NCI-H460 (cell line): ENCODE results near the gene CEACAM4. TPM values are rescaled to one million over a fixed set of nuclear protein-coding genes. Genes with fewer than 3 reads are reported as not detected.
"Not testable (repeated sequence)": the region's sequence is repeated elsewhere in the genome, so short reads cannot be mapped to it uniquely, and the experiment has no call there.

Experiments
- DNase-seq: peaks from one replicate; pipeline ENCODE4 v3.0.0-alpha.2; 2016; ENCODE audit warnings: low read depth; ENCODE audit errors: extremely low read depth
- small RNA-seq, 2 experiments: library from RNA; depleted of rRNA; stranded (forward); fragments of <200 nt; gene quantifications; one replicate each; pipeline ENCODE3, GENCODE V24; 2014
- total RNA-seq: library from RNA; depleted of rRNA; stranded (reverse); fragments of >200 nt; shearing (Covaris generic); gene quantifications from 2 replicates; pipeline ENCODE4 v1.2.3, GENCODE V29; 2014; rRNA removed

The CEACAM4 gene
- total RNA-seq, 1 experiment from 2014 or later = not detected

- DNase-seq = no peak
These were observed 39.6 kb downstream of the CEACAM4 start for GRCh38 chr19:41587101-41587837.

DNA sequence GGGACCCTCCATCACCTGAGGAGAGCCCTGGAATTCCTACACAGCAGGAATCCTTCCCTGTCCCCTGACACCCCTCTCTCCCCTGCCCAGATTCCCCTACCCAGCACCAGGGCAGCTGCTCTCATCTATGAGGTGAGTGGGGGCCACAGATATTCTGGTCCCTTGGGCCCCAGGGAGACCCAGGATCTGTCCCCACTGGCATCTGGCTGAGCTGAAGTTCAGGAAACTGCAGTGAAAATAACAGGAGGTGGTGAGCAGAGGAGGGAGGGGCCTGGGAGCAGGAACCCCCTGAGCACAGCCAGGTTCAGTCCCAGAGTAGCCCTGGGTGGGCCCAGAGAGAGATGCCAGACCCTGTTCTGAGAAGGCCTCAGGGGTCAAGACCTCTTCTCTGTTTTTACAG is 40.8 kb downstream of the CEACAM4 start:
- no peak for DNase-seq

DNA sequence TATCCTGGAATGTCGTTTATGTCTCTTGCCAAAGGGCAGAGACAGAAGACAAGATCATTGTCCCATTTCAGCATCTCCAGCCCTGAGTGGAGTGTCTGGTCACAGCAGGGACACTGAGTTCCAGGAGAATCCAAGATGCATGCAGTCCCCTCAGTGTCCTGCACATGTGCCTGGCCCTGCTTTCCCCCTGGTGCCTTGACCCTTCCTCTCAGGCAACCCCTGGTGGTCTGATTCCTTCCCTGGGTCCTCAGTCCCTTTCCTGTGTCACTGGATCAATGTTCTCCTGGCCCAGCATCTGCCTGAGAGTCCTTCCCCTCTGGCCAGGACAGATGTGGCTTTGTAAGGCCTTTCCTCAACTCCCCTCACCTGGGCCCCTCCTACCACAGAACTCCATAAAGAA is 41.9 kb downstream of the CEACAM4 start:
- DNase-seq = no peak

DNA sequence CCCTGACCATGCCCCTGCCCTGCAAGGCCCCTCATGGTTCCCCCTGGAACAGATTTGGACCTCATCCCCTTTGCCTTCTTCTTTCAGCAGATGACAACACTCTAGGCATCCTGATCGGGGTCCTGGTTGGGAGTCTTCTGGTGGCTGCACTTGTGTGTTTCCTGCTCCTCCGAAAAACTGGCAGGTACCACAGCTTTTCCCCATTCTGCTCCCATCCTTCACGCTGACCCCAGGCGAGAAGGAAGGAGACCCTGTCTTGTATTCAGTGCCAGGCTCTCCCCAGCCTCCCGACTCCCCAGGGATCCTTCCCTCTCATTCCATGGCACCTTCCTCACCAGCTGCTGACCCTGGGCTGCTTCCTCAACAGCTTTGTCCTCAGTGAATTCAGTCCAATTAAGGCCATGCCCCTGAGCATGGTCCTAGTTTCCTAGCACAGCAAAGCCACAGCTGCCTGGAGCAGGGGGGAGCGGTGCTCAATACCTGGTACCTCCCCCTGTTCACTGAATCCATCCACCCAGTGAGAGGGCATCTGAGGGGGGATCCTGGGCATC is 42.5 kb downstream of the CEACAM4 start:
- no peak for DNase-seq

GRCh38 chr19:41582577-41583182 is 44.2 kb downstream of the CEACAM4 start:
- DNase-seq = not testable (repeated sequence)

- not testable (repeated sequence) for DNase-seq
These were observed 45.8 kb downstream of the CEACAM4 start for GRCh38 chr19:41581068-41581467.

DNA sequence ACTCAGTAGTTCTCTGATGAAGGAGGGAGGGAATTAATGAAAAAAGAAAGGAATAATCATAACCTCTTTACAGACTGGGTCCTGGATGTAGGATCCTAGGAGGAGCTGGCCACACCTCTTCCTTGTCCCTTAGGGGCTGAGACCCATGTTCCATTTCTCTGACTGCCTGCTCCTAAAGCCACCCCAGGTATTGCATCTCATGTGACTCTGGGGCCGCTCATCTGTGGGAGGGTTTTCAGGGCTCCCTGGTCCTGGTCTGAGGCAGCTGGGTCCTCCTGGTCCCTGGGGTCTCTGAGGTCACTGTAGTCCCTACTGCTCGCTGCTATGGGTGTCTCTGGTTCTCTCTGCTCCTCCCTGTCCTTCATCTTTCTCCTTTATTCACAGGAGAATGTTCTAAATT is 48.0 kb downstream of the CEACAM4 start:
- no peak for DNase-seq

DNA sequence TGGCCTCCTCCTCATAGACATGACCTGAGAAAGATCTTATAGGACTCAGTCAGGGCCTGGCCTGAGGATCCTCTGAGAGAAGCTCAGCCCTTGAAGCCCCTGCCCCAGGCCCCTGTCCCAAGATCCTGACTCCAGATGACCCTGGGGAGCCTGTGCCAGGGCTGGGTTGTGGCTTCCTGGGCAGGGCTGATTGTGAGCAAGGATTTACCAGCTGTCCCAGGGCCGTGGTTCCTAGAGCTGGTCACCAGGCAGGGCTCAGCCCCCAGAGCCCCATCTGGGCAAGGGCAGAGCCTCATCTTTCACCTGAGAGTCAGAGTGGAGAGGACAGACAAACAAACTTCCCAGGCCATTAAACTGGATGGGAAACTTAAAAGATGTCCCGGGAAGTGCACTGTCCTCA is 49.0 kb downstream of the CEACAM4 start:
- no peak for DNase-seq

- DNase-seq = no peak
These were observed 49.6 kb downstream of the CEACAM4 start for GRCh38 chr19:41577144-41577830.

DNA sequence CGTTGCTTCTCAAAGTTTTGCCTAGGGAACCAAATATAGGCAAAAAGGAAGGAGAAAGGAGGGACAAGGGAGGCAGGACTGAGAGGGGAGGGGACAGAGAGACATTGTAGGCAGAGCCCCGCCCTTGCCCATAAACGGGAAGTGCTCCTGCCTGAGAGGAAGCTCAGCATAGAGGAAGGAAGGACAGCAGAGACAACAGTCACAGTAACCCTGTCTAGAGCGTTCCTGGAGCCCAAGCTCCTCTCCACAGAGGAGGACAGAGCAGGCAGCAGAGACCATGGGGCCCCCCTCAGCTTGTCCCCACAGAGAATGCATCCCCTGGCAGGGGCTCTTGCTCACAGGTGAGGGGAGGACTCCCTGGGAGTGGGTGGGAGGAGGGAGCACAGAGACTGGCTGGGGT is 50.9 kb downstream of the CEACAM4 start, which contains the start of gene CEACAM21:
CEACAM21 (plus strand) TSS at position 169 of the 400 bp plus-strand sequence; CDS start at position 278, 109 bp downstream.
- no peak for DNase-seq

GRCh38 chr19:41570639-41571112 is 56.2 kb downstream of the CEACAM4 start:
- peak; percentile 69 for DNase-seq

GRCh38 chr19:41570179-41570578 is 56.7 kb downstream of the CEACAM4 start:
- DNase-seq = no peak

DNA sequence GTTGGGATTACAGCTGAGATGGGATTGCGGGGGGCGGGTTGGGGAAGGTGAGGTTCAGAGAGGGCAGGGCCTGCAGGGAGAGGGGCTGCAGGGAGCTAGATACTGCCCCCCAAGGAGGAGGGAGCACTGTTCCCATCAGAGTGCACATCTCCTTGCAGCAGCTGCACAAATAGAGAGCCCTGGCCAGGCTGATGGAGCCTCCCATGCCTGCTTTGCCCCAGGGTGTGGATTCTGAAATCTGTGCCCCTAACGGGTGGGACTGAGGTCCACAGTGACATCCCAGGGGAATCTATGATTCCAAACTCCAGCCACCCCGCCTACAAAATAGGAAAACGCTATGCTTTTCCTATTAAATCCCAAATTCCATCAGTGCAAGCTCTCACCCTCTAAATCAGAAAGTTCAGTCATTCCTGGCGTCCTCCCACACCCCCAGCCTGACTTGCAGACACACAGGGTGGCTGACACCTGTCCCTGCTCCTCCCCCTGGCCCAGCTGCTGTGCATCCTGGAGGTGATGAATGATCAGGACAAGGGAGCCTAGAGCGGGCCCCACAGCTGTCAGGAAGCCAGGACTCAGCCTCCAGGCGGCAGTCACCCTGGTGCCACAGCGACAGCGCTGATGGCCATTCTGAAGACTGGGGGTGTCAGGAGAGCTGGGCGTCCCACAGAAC is 57.3 kb downstream of the CEACAM4 start:
- no peak for DNase-seq

Small RNA genes within 50 kb of the gene (small RNA-seq; reads per million reads assigned to genes)
- gene AC243960.4 = 0 reads per million in 2 experiments

Other genes starting within 250 kb of the CEACAM4 start
- 16.5 and 23.5 TPM in 2 replicates for gene EXOSC5, start 229.7 kb downstream of the CEACAM4 start, total RNA-seq
- gene BCKDHA, start 229.3 kb downstream of the CEACAM4 start, total RNA-seq = 32.5 and 33.6 TPM in 2 replicates
- gene B3GNT8, start 199.7 kb downstream of the CEACAM4 start, total RNA-seq = not detected in 2 replicates
- gene DMAC2, start 187.2 kb downstream of the CEACAM4 start, total RNA-seq = 27.5 and 30.9 TPM in 2 replicates
- not detected in 2 replicates for gene ERICH4, start 183.9 kb downstream of the CEACAM4 start, total RNA-seq
- not detected in 2 replicates for gene CEACAM21, start 50.9 kb downstream of the CEACAM4 start, total RNA-seq
- gene CEACAM7, start 61.2 kb upstream of the CEACAM4 start, total RNA-seq = not detected in 2 replicates
- not detected in 2 replicates for gene CEACAM5, start 81.6 kb upstream of the CEACAM4 start, total RNA-seq
- not detected in 2 replicates for gene CEACAM6, start 128.5 kb upstream of the CEACAM4 start, total RNA-seq
- gene CEACAM3, start 169.5 kb upstream of the CEACAM4 start, total RNA-seq = not detected in 2 replicates
- gene LYPD4, start 217.6 kb upstream of the CEACAM4 start, total RNA-seq = not detected in 2 replicates
- gene DMRTC2, start 218.0 kb upstream of the CEACAM4 start, total RNA-seq = not detected in 2 replicates
- 1,900 and 2,127 TPM in 2 replicates for gene RPS19, start 233.2 kb upstream of the CEACAM4 start, total RNA-seq